ENCODE results near the gene VWA2. TPM values are rescaled to one million over a fixed set of nuclear protein-coding genes. Genes with fewer than 3 reads are reported as not detected.

Gene VWA2
- 0.48 TPM for polyA plus RNA-seq (ENCODE audit: insufficient read length)

DNA sequence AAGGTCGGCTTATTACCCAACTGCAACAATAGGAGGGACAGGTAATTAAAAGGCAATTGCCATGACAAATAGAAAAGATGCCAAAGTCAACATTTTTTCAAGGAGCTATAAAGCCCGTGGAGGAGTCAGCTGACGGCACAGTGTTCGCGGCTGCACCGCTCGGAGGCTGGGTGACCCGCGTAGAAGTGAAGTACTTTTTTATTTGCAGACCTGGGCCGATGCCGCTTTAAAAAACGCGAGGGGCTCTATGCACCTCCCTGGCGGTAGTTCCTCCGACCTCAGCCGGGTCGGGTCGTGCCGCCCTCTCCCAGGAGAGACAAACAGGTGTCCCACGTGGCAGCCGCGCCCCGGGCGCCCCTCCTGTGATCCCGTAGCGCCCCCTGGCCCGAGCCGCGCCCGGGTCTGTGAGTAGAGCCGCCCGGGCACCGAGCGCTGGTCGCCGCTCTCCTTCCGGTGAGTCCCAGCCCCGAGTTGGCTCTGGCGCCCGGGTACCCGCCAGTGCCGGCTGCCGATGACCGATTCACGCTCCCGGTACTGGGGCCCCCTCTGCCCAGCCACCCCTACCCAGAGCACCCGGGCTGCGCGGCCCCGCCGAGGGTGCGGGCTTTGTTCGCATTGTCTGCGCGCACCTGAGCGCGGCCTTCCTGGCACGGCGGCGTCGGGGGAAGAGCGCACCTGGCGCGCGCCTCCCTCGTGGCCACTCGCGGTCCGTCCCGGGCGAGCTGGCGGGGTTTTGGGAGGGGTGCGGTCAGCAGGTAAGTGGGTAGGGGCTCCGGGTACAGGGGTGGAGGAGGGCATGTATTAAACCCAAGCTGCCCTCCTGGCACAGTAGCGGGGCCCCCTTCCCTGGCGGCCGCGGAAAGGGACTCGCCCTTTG, at the start of gene VWA2:
Gene VWA2, plus strand, starts transcription at position 138 of the 877 bp plus-strand sequence. CDS start 9,460 bp downstream, outside the sequence.
- no peak for DNase-seq (ENCODE audit: low read depth)

DNA sequence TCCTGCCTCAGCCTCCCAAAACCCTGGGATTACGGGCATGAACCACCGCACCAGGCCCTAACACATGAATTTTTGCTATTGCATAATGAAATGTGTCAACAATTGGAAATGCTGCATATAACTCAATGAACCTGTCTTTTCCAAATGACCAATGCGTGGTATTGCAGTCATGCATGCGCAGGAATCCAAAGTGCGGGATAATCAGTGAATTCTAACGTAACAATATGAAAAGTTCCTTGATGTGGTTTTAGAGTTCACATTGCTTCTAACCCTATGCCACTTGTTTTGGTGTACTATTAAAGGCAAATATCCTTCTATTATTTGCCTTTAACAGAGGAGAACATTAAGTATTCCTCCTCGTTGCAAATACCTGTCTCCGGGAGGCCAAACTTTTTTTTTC, 49.4 kb upstream of the VWA2 start:
- no peak for DNase-seq (ENCODE audit: low read depth)

GRCh38 chr10:114195079-114195478, 44.0 kb upstream of the VWA2 start:
- no peak for DNase-seq (ENCODE audit: low read depth)

- no peak for DNase-seq (ENCODE audit: low read depth)
Measured at GRCh38 chr10:114199239-114199638, 39.8 kb upstream of the VWA2 start.

DNA sequence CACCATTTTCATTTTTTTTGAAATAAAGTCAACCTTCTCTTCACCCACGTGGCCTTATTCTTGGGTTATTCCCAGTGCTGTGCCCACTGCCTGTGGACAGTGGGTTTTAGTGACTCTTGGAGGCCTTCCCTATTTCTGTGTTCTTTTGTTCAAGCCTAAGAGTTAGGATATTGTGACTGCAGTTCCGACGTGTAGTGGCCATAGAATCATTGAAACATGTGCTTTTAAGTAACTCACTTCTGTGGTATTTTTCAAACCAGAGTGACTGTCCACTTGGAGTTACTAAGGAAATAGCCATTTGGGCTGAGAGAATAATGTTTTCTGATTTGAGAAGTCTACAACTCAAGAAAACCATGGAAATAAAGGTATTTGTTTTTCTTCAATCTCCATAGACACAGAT, 36.2 kb upstream of the VWA2 start:
- DNase-seq (ENCODE audit: low read depth), result no peak

GRCh38 chr10:114206902-114207301, 32.2 kb upstream of the VWA2 start:
- no peak for DNase-seq (ENCODE audit: low read depth)

DNA sequence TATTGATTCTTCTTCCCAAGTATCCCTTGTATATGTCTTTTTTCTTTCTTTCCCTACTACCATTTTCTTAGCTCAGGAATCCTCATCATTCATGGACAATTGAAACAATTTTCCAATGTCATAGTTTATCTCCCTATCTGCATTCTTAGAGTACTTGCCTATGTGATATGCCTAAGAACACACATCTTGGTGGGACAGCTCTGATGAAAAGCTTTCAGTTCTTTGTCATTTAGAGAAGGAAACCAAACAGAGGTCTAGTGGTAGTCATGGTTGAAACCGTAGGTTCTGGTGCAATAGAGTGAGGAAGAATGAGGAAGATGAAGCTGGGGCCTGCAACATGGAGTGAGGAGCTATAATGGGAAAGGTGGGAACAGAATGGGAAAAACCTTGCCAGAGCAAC, 31.7 kb upstream of the VWA2 start:
- DNase-seq (ENCODE audit: low read depth), result no peak

GRCh38 chr10:114208351-114208750, 30.7 kb upstream of the VWA2 start:
- no peak for DNase-seq (ENCODE audit: low read depth)

- no peak for DNase-seq (ENCODE audit: low read depth)
Measured at GRCh38 chr10:114212153-114212552, 26.9 kb upstream of the VWA2 start.

- no peak for DNase-seq (ENCODE audit: low read depth)
Measured at GRCh38 chr10:114215033-114215432, 24.0 kb upstream of the VWA2 start.

- DNase-seq (ENCODE audit: low read depth), result no peak
Measured at GRCh38 chr10:114220281-114220680, 18.8 kb upstream of the VWA2 start.

DNA sequence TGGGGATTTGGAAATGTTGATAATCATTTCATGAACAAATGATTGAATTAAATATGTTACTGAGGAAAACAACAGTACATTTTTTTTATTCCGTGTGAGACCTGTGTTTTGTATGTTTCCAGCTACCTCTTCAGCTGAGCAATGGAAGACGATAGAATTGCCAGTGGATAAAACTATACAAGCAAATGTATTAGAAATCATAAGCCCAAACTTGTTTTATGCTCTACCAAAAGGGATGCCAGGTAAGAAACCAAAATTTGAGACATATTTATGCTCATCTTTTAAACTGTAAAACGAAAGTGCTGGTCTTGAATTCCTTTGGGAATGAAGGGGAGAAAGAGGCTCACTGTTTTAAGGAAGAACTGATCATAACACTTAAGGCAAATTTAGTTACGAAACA, 17.8 kb upstream of the VWA2 start:
- DNase-seq (ENCODE audit: low read depth), result no peak

DNA sequence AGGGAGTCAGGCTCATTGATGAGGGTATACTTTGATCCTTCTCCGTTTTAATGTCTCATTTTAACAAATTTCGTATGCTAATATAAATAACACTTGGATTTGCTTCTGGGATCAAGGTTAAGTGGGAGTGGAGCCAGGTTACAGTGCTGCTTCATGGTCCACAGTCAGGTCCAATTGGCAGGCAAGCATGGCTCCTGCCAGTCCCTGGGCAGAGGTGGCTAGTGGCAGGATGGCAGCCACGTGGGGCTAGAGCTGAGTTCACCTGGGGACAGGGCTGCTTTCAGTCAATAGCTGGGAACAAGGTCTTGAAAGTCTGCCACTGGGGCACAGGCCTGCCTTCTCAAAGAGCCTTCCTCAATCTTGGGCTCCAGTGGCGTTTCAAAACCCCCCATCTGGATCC, 16.0 kb upstream of the VWA2 start:
- DNase-seq (ENCODE audit: low read depth), result no peak

- no peak for DNase-seq (ENCODE audit: low read depth)
Measured at GRCh38 chr10:114228156-114228555, 10.9 kb upstream of the VWA2 start.

DNA sequence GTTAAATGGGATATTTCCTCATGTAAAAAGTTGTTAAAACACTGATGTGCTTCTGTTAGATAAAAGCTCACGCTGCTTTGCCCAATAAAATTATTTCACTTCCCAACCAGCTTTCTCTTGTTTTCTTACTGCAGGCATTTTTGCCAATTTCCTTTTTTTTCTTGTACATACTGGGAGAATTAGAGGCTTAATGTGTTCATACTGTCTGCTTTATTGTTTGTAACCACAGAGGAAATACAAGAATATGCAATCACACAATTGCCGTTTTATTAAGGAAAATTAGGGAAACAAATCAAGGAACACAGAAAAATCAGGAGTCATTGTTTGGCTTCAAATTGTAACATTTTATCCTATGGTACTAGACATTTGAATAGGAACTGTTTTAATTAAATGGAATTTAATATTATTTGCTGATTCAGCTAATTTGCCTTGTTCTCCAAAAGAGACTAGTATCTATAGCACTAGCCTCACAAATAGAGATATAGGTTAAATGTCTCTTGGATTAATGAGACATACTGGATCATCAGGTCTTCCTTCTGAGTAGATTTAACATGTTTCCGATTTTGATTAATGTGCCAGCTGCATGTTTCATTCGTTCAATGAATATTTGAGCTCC, 6.4 kb upstream of the VWA2 start:
- DNase-seq (ENCODE audit: low read depth), result no peak

GRCh38 chr10:114233482-114233881, 5.6 kb upstream of the VWA2 start:
- no peak for DNase-seq (ENCODE audit: low read depth)

- no peak for DNase-seq (ENCODE audit: low read depth)
Measured at GRCh38 chr10:114234132-114234531, 4.9 kb upstream of the VWA2 start.

GRCh38 chr10:114239994-114240345, 916 bp downstream of the VWA2 start:
- DNase-seq (ENCODE audit: low read depth), result no peak

GRCh38 chr10:114242235-114242634, 3.2 kb downstream of the VWA2 start:
- no peak for DNase-seq (ENCODE audit: low read depth)

- DNase-seq (ENCODE audit: low read depth), result no peak
Measured at GRCh38 chr10:114243661-114244060, 4.6 kb downstream of the VWA2 start.

DNA sequence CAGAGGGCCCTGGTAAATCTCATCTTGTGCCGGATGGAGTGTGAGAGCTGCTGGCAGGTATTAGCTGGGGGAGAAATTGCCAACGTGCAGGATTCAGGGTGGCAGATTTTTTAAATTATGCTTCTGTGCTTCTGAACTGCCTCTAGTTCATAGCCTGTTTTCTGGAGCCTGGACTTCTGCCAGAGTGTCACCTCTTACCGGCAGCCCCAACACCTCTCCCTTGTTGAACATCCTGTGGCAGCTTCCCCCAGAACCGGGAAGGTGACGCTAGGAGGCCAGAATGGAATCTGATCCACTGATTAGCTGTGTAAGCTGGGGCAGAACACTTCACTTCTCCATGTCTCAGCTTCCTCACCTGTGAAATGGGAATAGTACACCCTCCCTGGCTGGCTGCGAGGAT, 5.1 kb downstream of the VWA2 start:
- DNase-seq (ENCODE audit: low read depth), result no peak

DNA sequence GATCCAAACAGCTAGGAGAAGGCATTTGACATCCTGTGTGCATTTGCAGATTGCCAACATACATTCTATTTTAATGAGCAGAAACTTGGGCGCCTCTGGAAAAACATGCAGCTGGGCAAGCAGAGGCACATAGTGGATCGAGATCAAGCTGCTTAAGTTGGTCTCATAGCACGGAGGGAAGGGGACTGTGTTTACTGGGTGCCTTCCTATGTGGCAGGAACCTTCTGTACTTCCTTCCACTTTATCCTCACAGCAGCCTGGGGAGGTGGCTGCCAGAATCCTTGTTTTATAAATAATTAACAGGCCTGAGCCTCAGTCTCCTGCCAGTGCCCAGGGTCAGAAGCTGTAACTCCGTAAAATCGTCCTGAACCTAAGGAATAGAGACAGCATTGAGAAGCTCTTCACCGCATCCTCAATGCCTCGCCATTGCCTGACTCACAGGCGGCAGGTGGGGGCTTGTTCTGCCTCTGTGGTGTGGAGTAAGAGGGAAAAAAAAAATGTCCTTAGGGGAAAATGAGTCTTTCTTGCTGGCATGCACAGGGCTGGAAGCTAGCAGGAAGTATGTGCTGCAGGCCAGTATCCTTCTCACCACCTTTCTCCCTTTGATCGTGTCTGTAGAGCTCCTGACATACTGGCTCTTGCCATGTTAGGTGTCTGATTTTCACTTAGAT, 6.2 kb downstream of the VWA2 start:
- no peak for DNase-seq (ENCODE audit: low read depth)
